Measurements from ENCODE around the gene SHISA3. TPM values are rescaled to one million over a fixed set of nuclear protein-coding genes. Genes with fewer than 3 reads are reported as not detected.

The SHISA3 gene
- total RNA-seq, 1 donor from 2014 or later = 24.2 TPM

GRCh38 chr4:42420140-42420539 is 22.9 kb downstream of the SHISA3 start:
- no peak for TF ChIP-seq CTCF (conservative IDR thresholded peaks at IDR 0.05)

GRCh38 chr4:42425146-42426065 is 28.1 kb downstream of the SHISA3 start:
- no peaks in the 10 kb centered on the region for H3K27me3 Mint-ChIP-seq (ENCODE audit: low read depth)
- TF ChIP-seq CTCF (conservative IDR thresholded peaks at IDR 0.05) = no peak
- H3K9me3 Mint-ChIP-seq = no peaks in the 10 kb centered on the region
- H3K4me1 Mint-ChIP-seq = peaks cover 13% of the 10 kb centered on the region
- peak overlapping the region; percentile 57 for H3K4me3 Mint-ChIP-seq
- no peak for DNase-seq (ENCODE audit: low read depth, low spot score)
- peaks cover 4% of the 10 kb centered on the region for H3K36me3 Mint-ChIP-seq (ENCODE audit: low read depth)
- peak overlapping the region; percentile 86 for H3K27ac Mint-ChIP-seq (ENCODE audit: unreplicated experiment)

More at GRCh38 chr4:42420140-42420539, 22.9 kb downstream of the SHISA3 start:
- Mint-ChIP-seq H3K4me3 (no peak overlapping the region), H3K27ac (ENCODE audit: unreplicated experiment) (no peak overlapping the region), H3K4me1 (peaks cover 12% of the 10 kb centered on the region), H3K27me3 (ENCODE audit: low read depth) (no peaks in the 10 kb centered on the region), H3K36me3 (ENCODE audit: low read depth) (peaks cover 2% of the 10 kb centered on the region), H3K9me3 (no peaks in the 10 kb centered on the region)
- no peak for DNase-seq (ENCODE audit: low read depth, low spot score)

- peaks cover 13% of the 10 kb centered on the region for H3K4me1 Mint-ChIP-seq
- peaks cover 5% of the 10 kb centered on the region for H3K36me3 Mint-ChIP-seq (ENCODE audit: low read depth)
- no peaks in the 10 kb centered on the region for H3K9me3 Mint-ChIP-seq
- TF ChIP-seq CTCF (conservative IDR thresholded peaks at IDR 0.05) = no peak
- no peak overlapping the region for H3K4me3 Mint-ChIP-seq
- no peak for DNase-seq (ENCODE audit: low read depth, low spot score)
- no peaks in the 10 kb centered on the region for H3K27me3 Mint-ChIP-seq (ENCODE audit: low read depth)
- H3K27ac Mint-ChIP-seq (ENCODE audit: unreplicated experiment) = no peak overlapping the region
Observed at GRCh38 chr4:42428036-42428435, 30.7 kb downstream of the SHISA3 start.

GRCh38 chr4:42436928-42437565 is 39.8 kb downstream of the SHISA3 start:
- Mint-ChIP-seq H3K4me3 (no peak overlapping the region), H3K9me3 (no peaks in the 10 kb centered on the region), H3K4me1 (no peaks in the 10 kb centered on the region), H3K36me3 (ENCODE audit: low read depth) (peaks cover 6% of the 10 kb centered on the region), H3K27ac (ENCODE audit: unreplicated experiment) (no peak overlapping the region), H3K27me3 (ENCODE audit: low read depth) (no peaks in the 10 kb centered on the region)
- TF ChIP-seq CTCF (conservative IDR thresholded peaks at IDR 0.05) = no peak
- DNase-seq (ENCODE audit: low read depth, low spot score) = no peak

- no peaks in the 10 kb centered on the region for H3K4me1 Mint-ChIP-seq
- no peaks in the 10 kb centered on the region for H3K9me3 Mint-ChIP-seq
- H3K27me3 Mint-ChIP-seq (ENCODE audit: low read depth) = no peaks in the 10 kb centered on the region
- no peak for TF ChIP-seq CTCF (conservative IDR thresholded peaks at IDR 0.05)
- H3K4me3 Mint-ChIP-seq = no peak overlapping the region
- DNase-seq (ENCODE audit: low read depth, low spot score) = no peak
- H3K27ac Mint-ChIP-seq (ENCODE audit: unreplicated experiment) = peak overlapping the region; percentile 86
- H3K36me3 Mint-ChIP-seq (ENCODE audit: low read depth) = peaks cover 4% of the 10 kb centered on the region
Observed at GRCh38 chr4:42440083-42440482, 42.8 kb downstream of the SHISA3 start.

All from neural crest cell (in vitro differentiated cells).